Type B pancreatic cell (in vitro differentiated cells): ENCODE measurements around the gene NRP2. TPM values are rescaled to one million over a fixed set of nuclear protein-coding genes. Genes with fewer than 3 reads are reported as not detected.

Experiments
- DNase-seq: peaks from one replicate; pipeline ENCODE4 v3.0.0; 2021; ENCODE audit warnings: mixed read lengths; ENCODE audit not compliant: unreplicated experiment; ENCODE audit errors: extremely low spot score
- H3K27ac Mint-ChIP-seq: 2 replicates; pipeline ENCODE4 v1.8.0; 2021; ENCODE audit warnings: mild to moderate bottlenecking, mixed read lengths
- H3K27me3 Mint-ChIP-seq: 2 replicates; pipeline ENCODE4 v1.8.0; 2021; ENCODE audit warnings: mixed read lengths
- H3K36me3 Mint-ChIP-seq: 2 replicates; pipeline ENCODE4 v1.8.0; 2021; ENCODE audit warnings: mixed read lengths
- H3K4me1 Mint-ChIP-seq: one replicate; pipeline ENCODE4 v1.8.0; 2021; ENCODE audit warnings: mixed read lengths; ENCODE audit not compliant: unreplicated experiment
- H3K4me3 Mint-ChIP-seq: 2 replicates; pipeline ENCODE4 v1.8.0; 2021; ENCODE audit warnings: mild to moderate bottlenecking, mixed read lengths
- H3K9me3 Mint-ChIP-seq: 2 replicates; pipeline ENCODE4 v1.8.0; 2021; ENCODE audit warnings: mixed read lengths
- total RNA-seq: library from RNA; stranded (reverse); gene quantifications from 2 replicates; pipeline ENCODE4 v1.2.1, GENCODE V29; 2021; ENCODE audit warnings: low replicate concordance
- TF ChIP-seq, protein P1 (sequence below): fragments of 200-600 bp; sonication (generic); conservative IDR thresholded peaks from 2 replicates; pipeline ENCODE4 v1.5.0; 2021; ENCODE audit warnings: antibody characterized with exemption, mild to moderate bottlenecking

The NRP2 gene
- total RNA-seq, 1 donor from 2014 or later = 109 TPM

DNA sequence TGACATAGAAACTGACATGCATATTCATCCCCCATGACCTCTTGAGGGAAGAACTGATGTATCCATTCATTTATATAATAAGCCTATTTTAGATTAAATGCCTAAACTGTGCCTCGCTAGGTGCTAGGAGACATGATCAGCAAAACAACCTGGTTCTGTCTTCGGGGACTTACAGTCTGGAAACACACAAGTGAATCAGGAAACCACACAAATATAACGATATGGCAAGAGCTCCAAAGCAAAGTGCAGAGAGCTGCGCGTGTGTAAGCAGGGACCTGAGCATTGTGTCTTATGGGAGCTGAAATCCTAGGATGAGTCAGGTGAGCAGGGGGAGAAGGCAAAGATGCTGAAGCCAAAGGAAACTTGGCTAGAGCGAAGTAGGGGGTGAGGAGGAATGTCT lies 120.6 kb downstream of the NRP2 start:
- H3K4me3 Mint-ChIP-seq = no peak overlapping the region
- H3K36me3 Mint-ChIP-seq = peaks cover 9% of the 10 kb centered on the region
- TF ChIP-seq, protein P1, sequence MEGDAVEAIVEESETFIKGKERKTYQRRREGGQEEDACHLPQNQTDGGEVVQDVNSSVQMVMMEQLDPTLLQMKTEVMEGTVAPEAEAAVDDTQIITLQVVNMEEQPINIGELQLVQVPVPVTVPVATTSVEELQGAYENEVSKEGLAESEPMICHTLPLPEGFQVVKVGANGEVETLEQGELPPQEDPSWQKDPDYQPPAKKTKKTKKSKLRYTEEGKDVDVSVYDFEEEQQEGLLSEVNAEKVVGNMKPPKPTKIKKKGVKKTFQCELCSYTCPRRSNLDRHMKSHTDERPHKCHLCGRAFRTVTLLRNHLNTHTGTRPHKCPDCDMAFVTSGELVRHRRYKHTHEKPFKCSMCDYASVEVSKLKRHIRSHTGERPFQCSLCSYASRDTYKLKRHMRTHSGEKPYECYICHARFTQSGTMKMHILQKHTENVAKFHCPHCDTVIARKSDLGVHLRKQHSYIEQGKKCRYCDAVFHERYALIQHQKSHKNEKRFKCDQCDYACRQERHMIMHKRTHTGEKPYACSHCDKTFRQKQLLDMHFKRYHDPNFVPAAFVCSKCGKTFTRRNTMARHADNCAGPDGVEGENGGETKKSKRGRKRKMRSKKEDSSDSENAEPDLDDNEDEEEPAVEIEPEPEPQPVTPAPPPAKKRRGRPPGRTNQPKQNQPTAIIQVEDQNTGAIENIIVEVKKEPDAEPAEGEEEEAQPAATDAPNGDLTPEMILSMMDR = no peak
- no peak for DNase-seq
- H3K27me3 Mint-ChIP-seq = peaks cover 20% of the 10 kb centered on the region
- peaks cover 5% of the 10 kb centered on the region for H3K9me3 Mint-ChIP-seq
- H3K4me1 Mint-ChIP-seq = peaks cover 30% of the 10 kb centered on the region
- no peak overlapping the region for H3K27ac Mint-ChIP-seq

DNA sequence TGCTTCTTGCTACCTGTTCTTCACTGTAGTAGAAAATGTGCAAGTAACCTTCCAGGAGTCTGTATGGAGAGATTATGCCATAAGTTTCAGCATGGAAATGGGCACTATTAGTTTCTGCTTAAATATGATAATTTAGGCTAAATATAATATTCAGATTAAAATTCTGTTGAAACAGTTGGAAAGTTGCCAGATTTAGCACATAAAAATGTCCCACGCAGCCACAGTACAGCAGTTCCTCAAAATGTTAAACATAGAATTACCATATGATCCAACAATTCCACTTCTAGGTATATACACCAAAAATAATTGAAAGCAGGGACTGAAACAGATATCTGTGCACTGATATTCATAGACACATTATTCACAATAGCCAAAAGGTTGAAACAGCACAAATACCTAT lies 121.2 kb downstream of the NRP2 start:
- no peak overlapping the region for H3K27ac Mint-ChIP-seq
- DNase-seq = no peak
- peaks cover 30% of the 10 kb centered on the region for H3K4me1 Mint-ChIP-seq
- peaks cover 20% of the 10 kb centered on the region for H3K27me3 Mint-ChIP-seq
- TF ChIP-seq, protein P1 = no peak
- no peak overlapping the region for H3K4me3 Mint-ChIP-seq
- peaks cover 5% of the 10 kb centered on the region for H3K9me3 Mint-ChIP-seq
- peaks cover 9% of the 10 kb centered on the region for H3K36me3 Mint-ChIP-seq

DNA sequence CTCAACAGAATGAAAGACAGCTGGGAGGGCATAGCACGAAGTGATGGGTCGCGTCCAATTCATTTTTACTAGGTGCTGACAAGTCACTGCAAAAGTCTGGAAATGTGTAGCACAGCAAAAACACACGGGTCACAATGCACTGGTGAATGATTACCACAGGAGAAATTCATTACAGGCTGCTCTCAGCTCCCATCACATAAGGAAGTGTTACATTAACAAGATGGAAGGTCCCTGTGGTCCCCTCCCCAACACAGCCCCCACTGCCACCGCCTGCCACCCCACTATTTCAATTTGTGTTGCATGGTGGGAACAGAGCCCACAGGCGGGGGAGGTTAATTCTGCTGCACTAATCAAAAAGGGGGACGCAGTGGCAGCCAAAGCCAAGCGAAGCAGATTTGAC lies 122.8 kb downstream of the NRP2 start:
- TF ChIP-seq, protein P1 = no peak
- H3K36me3 Mint-ChIP-seq = no peaks in the 10 kb centered on the region
- H3K4me1 Mint-ChIP-seq = peaks cover 30% of the 10 kb centered on the region
- no peaks in the 10 kb centered on the region for H3K9me3 Mint-ChIP-seq
- H3K27me3 Mint-ChIP-seq = peaks cover 20% of the 10 kb centered on the region
- H3K27ac Mint-ChIP-seq = no peak overlapping the region
- no peak overlapping the region for H3K4me3 Mint-ChIP-seq
- no peak for DNase-seq

DNA sequence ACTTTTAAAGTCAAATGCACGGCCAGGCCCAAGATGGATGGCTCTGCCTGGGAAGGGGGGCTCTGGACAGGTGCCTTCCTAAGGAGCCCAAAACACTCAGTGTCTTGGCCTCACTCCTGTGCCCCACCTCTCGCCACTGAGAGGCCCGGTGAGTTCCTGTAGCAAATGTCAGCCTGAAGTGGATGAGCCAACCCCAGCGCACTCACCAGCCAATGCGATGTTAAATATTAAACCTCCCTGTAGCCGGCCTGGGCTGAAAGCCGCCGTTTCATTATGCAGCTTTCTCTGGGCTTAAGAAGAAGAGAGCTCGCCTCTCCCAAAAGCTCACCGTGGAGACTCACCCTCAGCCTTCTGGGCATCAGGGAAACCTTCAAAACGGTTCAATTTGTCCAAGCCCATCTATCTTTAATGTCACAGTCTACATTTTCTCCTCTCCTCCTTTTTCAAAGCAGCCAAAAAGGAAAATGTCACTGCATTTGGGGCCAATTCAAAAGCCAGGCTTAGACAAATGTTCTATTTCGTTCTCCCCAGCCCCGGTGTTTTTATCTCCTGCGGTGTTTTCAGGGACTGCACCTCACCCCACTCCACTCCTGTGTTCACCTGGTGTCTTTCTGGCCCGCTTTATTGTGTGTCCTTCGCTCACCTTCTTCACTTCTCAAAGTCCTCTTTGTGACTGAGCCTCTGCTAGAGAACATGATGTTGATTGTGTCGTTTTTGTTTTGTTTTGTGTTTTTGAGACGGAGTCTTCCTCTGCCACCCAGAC lies 124.0 kb downstream of the NRP2 start:
- H3K4me1 Mint-ChIP-seq = peaks cover 22% of the 10 kb centered on the region
- no peak for DNase-seq
- no peaks in the 10 kb centered on the region for H3K36me3 Mint-ChIP-seq
- H3K27ac Mint-ChIP-seq = peak overlapping the region; percentile 4
- H3K4me3 Mint-ChIP-seq = no peak overlapping the region
- TF ChIP-seq, protein P1 = no peak
- H3K27me3 Mint-ChIP-seq = peaks cover 20% of the 10 kb centered on the region
- no peaks in the 10 kb centered on the region for H3K9me3 Mint-ChIP-seq

DNA sequence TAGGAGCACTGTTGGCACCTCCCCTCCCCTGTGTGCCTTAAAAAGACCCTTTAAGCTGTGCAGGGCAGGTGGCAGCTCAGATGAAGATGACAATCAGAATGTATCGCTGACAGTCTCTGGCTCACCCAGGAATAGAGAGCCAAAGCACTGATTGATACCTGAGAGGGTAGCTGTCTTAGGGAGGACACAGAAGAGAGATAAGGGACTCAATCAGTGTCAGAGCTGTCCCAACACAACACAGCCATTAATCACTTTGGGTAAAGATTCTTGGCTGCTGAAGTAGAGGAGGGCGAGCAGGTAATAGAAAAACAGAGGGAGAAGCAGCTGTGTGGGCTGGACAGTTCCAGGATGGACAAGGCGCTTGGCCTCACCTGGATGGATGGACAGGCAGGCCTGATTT lies 124.9 kb downstream of the NRP2 start:
- no peaks in the 10 kb centered on the region for H3K36me3 Mint-ChIP-seq
- DNase-seq = no peak
- no peak overlapping the region for H3K4me3 Mint-ChIP-seq
- H3K27me3 Mint-ChIP-seq = peaks cover 20% of the 10 kb centered on the region
- peaks cover 21% of the 10 kb centered on the region for H3K4me1 Mint-ChIP-seq
- no peaks in the 10 kb centered on the region for H3K9me3 Mint-ChIP-seq
- TF ChIP-seq, protein P1 = no peak
- no peak overlapping the region for H3K27ac Mint-ChIP-seq
